Measurements from ENCODE around the gene ZSCAN22.
A peak's percentile ranks its signal among the peaks of the same experiment; 100 is the strongest.

ZSCAN22 gene

DNA sequence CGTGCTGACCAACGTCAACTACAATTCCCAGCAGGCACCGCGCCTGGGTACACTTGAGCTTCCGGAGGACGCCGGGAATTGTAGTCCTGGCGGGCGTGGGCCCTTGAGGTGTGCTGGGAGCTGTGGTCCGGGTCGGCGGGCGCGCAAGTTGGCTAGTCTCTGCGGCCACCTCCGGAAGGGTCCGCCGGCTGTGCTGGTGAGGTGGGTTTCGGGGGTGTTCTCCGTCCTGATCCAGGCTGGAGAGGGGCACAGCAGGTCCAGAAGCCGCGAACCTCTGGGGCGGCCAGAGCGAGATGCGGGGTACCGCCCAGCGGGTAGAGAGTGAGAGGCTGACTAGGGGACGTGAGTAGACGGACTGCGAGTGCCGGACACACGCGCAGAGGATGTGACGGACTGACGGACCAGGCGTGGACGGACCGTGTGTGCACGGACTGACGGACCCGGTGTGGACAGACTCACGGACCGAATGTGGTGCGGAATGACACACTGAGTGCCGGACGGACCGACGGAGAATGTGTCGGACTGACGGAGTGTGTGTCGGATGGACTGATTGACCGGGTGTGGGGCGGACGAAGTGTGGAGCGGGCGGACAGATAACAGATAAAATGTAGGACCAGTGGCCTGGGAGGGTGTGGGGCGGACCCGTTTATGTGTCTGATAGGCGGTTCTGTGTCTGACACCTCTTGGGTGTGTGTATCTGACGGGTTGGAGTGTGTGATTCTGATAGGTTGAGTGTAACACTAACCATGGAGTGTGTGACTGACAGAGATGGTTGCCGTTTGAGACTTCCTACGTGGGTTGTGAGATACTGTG, at the start of gene ZSCAN22:
Gene ZSCAN22 (plus strand): TSS at position 81 of the 813 bp plus-strand sequence. CDS start 7,809 bp downstream, outside the sequence.
- peak; percentile 97 for DNase-seq (ENCODE audit: low spot score)

DNA sequence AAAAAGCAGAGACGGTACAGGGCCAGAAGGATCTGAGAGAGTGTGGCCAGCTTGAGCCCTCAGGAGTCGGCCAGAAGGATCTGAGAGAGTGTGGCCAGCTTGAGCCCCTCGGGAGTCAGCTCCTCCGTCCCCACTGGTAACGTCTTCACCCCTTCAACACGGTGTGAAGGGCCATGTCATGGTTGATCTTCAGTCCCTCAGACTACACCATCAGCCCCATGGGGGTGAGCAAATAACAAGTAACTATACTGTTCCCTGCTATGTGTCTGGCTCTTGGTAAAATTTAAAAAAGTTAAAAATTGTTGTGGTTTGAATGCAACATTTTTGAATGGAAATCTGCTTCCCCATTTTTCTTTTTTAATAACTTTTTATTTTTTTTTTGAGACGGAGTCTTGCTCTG, 49.6 kb upstream of the ZSCAN22 start:
- DNase-seq (ENCODE audit: low spot score) = no peak

DNA sequence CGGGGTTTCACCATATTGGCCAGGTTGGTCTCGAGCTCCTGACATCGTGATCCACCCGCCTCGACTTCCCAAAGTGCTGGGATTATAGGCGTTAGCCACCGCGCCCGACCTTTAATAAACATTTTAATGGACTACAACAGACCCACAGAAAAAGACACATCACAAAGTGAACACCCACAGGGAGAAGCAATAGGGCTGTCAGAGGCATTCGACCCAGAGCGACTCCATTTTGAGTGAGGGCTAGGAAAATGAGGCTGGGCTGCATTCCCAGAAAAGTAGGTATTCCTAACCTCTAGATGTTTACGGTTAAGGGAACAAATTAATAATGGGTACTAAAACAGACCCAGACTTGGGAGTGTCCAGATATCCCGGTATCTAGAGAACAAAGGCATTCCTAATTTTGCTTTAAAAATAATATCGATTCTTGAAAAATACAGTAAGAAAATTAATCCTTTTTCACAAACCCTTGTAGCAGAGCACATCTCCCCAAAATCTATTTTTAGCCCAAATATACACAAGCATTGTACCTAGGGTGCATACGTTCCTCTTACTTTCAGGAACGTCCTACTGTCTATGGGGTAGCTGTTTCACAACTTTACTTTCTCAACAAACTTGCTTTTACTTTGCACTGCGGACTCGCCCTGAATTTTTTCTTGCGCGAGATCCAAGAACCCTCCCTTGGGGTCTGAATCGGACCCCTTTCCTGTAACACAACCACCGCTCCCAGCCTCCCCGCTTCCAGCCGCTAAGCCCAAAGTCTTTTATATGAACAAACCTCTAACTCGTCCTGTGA, 48.9 kb upstream of the ZSCAN22 start:
- no peak for DNase-seq (ENCODE audit: low spot score)

DNA sequence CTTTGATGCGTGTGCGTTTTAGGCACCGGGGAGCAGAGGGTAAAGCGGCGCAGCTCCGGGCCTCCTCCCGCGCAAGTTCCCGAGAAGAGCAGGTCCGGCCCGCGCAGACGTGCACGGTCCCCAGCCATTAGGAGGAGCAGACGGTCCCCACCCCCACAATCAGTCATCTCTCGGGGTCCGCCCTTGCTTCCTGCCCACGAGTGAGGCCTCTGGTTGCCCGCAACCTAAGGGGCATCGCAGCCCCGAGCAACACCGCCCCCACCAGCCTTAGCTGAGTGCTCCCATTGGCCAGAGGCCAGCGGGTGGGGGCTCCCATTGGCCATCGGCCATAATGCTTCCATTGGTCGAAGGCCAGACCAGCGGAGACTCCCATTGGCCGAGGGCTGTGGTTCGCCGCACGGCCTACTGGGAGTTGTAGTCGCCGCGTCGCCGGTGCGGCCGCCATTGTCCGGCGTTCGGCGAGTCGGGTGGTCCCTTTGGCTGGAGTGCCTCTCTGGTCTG, 48.2 kb upstream of the ZSCAN22 start, which contains the start of gene ZNF8:
Gene ZNF8 (plus strand): TSS at position 415 of the 501 bp plus-strand sequence. CDS start 127 bp downstream, outside the sequence.
- peak; percentile 97 for DNase-seq (ENCODE audit: low spot score)

DNA sequence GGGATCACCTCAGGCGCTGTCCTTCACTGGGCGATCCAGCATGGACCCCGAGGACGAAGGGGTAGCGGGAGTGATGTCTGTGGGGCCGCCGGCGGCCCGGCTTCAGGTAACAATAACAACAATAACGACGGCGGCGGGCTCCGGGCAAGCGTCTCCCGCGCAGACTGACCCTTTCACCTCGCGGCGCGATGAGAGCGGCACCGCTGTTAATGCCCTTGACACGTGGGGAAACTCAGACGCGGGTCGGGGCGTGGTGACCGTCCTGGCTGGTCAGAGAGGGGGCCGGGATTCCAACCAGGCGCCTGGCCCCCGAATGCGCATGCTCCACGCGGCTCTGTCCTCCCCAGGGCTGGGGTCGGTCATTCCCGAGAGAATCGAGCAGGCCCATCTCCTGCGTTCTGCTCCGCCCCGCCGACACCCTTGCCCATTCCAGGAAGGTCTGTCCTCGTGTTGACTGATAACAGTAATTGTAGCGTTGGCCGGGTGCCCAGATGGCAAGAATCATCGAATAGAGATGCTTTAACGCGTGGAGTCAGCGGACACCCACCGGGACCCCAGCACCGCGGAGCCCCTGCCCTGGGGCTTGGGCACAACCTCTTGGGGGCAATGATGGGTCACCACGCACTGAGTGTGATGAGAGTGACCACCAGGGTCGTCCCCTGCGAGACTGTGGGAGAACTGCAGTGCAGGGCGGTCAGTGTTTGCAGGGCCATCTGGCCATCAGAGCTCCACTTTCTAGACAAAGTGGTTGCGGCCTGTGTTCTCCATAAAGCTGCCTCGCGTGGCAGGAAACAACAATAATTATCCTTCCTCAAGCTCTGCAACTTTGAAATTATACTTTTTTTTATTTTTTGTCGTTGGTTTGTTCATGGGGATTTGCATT, 47.5 kb upstream of the ZSCAN22 start:
- DNase-seq (ENCODE audit: low spot score) = peak; percentile 58

DNA sequence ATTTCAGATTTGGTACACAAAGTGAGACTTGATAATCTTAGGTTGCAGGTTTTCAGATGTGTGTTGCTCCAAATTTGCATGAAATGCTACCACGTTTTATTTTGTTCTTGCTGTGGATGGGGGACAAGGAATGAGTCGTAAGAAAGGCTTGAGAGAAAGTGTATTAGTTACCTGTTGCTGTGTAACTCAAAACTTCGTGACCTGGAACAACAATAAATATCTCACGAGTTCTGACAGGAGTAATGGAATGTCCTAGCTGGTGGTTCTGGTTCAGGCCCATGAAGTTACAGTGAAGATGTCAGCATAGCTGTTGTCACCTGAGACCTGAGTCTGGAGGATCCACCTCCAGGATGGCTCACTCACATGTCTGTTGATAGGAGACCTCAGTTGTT, 46.9 kb upstream of the ZSCAN22 start:
- no peak for DNase-seq (ENCODE audit: low spot score)

DNA sequence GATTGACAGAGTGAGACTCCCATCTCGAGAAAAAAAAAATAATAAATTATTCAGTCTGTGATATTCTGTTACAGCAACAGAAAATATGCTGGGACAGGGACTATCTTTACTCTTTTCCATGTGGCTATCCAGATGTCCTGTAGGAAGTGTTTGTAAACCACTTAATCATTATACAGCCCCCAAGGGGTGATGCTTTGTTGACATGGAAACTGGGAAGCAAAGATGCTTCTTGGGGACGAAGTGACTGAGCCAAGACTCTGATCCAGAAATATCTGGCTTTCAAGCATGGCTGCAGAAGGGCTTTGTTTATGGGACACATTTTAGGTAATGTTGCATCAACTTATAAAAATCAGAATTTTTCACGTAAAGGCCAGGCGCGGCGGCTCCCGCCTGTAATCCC, 42.6 kb upstream of the ZSCAN22 start:
- DNase-seq (ENCODE audit: low spot score) = no peak

DNA sequence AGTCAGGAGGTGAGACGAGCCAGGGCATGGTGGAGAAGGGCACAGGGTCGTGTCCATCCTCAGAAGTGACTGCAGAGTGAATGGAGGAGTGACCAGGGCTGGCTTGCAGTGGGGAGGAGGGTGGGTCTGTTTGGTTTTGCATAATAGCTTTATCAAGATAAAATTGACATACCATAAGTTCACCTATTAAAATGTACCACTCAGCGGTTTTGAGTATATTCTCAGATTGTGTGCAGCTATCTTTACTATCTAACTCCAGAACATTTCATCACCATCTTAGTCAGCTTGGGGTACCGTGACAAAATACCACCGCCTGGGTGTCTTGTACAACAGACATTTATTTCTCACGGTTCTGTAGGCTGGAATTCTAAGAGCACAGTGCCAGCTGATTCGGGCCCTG, 34.9 kb upstream of the ZSCAN22 start:
- no peak for DNase-seq (ENCODE audit: low spot score)

DNA sequence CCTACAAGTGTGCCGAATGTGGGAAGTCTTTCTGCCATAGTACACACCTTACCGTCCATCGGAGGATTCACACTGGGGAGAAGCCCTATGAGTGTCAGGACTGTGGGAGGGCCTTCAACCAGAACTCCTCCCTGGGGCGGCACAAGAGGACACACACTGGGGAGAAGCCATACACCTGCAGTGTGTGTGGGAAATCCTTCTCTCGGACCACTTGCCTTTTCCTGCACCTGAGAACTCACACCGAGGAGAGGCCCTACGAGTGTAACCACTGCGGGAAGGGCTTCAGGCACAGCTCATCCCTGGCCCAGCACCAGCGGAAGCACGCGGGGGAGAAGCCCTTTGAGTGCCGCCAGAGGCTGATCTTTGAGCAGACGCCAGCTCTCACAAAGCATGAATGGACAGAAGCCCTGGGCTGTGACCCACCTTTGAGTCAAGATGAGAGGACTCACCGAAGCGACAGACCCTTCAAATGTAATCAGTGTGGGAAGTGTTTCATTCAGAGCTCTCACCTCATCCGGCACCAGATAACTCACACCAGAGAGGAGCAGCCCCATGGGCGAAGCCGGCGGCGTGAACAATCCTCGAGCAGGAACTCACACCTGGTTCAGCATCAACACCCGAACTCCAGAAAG, 31.9 kb upstream of the ZSCAN22 start:
- no peak for DNase-seq (ENCODE audit: low spot score)

DNA sequence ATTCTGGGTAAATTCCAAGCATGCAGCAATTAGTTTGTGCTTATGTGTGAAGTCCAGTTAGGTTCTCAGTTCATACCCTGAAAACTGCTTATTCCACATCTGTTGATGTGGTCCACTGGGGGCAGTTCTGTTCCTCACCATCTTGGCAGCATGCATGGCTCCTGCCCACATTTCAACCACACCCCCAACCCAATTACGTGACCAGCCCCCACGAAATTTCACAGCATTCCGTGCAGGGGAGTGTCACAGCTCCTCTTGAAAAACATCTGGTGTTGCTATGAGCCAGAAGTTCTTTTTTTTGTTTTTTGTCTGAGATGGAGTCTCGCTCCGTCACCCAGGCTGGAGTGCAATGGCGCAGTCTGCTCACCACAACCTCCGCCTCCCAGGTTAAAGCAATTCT, 30.7 kb upstream of the ZSCAN22 start:
- no peak for DNase-seq (ENCODE audit: low spot score)

DNA sequence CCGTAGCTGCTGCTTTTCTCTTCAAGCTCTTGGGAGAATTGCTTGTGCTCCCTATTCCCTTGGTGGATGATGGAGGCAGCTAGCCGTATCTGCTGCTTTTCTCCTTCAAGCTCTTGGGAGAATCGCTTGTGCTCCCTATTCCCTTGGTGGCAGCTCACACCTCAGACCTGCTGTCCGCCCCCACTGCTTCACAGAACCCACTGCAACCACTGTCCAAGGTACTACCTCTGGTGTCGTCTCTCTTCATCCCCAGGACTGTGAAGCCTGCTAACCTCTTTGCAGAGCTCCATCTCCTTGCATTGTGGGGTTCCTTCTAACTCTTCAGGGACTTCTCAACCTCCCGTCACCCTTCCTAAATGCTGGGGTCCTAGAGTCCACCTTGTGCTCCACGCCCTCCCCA, 26.2 kb upstream of the ZSCAN22 start:
- no peak for DNase-seq (ENCODE audit: low spot score)

DNA sequence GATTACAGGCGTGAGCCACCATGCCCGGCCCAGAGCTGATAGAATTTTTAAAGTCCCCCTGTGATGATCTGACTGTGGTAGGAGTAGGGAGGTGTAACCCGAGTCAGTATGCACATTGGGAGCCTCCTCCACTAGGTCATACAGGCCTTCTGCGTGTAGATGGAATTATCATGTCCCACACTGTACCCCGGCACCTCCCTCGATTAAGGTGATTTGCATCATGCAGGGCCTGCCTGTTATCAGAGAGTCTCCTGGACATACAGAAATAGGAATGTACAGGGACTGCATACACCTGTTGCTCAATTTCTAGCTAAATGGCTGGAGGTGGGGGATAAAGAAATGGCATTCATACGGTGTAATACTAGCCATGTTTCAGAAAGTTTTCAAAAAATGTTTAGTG, 22.5 kb upstream of the ZSCAN22 start:
- DNase-seq (ENCODE audit: low spot score) = no peak

DNA sequence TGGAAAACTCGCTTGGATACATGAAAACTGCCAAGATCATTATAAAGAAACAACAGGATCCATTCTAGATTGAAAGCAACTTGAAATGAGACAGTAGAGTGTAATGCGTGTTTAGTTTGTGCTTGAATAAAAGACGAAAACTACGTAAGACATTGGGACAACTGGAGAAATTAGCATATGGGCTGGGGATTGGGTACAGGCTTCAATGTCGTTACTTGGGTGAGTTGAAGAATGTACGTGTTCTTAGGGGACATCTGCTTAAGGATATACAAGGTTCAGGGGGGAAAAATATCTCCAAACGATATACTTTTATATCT, 22.1 kb upstream of the ZSCAN22 start:
- DNase-seq (ENCODE audit: low spot score) = no peak

DNA sequence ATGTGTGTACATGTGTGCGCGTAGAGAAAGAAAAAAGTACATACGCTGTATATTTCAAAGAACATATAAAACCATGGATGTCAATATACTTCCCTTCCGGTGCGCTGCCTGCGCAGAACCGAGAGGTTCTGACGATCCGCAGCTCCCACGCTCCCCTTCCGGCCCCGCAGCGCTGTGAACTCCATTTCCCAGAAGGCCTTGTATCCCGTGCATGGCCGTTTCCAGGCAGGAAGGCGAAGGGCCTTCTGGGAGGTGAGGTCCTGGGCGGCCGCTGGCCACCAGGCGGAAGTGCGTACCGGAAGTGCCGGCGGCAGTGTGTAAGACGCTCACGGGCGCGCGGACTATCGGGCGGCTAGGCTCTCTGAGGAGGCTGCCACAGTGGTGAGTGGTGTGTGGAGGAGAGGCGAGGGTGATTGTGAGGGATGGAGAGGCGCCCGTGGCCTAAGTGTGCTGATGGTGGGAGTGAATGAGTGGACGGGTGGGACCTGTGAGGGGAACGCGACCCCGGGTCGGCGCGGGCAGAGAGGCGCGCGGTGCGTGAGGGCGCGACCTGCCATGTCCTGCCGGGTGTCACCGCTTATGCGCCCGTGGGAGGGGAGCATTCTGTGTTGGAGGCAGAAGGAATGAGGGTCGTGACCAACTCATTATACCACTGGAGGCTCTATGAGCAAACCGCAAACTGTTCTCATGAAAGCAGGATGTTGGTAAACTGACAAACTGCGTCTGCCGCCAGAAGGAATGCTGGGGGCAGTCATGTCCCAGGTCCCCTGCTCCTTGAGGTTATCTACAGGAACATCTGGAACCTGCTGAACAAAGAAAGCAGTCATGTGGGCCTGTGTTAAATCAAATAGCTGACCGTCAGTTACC, 21.5 kb upstream of the ZSCAN22 start, which contains the start of gene ERVK3-1:
Gene ERVK3-1 (plus strand): TSS at position 313 of the 867 bp plus-strand sequence. CDS start 6,792 bp downstream, outside the sequence.
- peak; percentile 99 for DNase-seq (ENCODE audit: low spot score)

DNA sequence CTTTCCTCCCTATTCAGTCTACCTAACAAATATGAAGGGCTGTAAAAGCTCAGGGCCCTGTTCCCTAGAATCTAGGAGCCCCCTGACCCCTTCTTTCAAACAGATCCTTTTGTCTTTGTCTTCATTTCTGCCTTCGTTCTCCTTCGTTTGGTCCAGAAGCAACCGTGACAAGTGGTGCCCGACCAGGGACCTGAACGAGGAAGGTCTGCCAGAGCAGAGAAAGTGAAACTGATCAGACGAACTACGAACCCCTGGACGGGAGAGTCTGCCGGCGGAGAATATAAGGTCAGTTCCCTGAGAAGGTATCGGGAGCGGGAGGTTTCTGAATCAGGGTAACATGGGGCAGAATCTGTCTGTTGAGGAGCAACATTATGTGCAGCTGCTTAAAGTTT, 20.9 kb upstream of the ZSCAN22 start:
- no peak for DNase-seq (ENCODE audit: low spot score)

DNA sequence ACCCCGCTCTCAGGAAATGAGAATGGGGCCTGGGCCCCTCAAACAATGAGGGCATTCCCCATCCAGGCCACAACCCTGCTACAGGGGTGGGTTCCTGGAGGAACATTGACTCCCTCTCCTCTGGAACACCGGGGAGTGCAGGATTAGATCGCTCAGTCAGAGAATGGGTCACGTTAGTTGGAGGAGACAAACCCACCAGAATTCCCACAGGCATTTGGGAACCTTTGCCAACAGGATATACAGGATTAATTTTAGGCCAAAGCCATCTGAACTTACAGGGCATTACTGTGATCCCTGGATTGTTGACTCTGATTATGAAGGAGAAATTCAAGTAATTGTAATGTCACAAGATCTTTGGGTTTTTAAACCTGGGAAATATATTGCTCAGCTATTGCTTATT, 19.1 kb upstream of the ZSCAN22 start:
- DNase-seq (ENCODE audit: low spot score) = no peak

DNA sequence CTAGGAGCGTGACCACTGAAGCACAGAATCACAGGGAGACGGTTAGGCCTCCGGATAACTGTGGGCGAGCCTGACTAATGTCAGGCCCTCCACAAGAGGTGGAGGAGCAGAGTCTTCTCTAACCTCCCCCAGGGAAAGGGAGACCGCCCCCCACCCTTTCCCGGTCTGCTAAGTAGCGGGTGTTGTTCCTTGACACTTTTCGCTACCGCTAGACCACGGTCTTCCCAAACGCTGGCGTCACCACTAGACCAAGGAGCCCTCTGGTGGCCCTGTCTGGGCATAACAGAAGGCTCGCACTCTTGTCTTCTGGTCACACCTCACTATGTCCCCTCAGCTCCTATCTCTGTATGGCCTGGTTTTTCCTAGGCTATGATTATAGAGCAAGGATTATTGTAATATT, 16.1 kb upstream of the ZSCAN22 start:
- peak; percentile 58 for DNase-seq (ENCODE audit: low spot score)

DNA sequence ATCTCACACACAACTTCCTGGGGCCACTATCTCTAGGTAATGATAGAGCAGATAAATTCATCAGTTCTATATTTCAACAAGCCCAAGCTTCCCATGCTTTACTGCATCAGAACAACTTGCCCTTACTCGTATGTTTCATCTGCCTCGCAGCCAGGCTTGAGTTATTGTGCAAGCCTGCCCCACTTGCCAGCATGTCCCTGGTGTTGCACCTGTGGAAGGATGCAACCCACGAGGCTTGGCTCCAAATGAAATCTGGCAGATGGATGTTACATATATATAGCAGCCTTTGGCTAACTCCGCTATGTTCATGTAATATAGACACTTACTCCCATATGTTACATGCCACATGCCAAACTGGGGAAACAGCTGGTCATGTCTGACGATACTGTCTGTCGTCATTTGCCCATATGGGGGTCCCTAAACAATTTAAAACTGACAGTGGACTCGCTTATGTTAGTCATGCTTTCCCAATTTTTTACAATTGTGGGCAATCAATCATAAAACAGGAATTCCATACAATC, 15.4 kb upstream of the ZSCAN22 start:
- no peak for DNase-seq (ENCODE audit: low spot score)

DNA sequence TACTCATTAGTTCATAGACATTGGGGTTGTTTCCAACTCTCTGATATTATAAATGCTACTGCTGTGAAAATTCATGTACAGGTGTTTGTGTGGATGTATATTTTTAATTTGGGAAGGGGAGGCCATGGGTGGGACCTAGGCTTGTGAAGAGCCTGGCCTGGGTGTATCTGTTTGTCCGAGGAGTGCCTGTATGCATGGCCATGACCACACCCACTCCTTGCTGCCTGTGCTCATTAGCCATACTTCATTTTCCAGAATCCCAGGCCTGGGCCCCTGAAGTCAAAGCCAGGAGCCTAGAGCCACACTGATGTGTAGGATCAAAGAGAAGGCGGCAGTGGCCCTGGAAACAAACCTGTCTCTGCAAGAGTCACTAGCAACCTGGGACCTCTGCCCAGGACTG, 11.2 kb upstream of the ZSCAN22 start:
- no peak for DNase-seq (ENCODE audit: low spot score)

DNA sequence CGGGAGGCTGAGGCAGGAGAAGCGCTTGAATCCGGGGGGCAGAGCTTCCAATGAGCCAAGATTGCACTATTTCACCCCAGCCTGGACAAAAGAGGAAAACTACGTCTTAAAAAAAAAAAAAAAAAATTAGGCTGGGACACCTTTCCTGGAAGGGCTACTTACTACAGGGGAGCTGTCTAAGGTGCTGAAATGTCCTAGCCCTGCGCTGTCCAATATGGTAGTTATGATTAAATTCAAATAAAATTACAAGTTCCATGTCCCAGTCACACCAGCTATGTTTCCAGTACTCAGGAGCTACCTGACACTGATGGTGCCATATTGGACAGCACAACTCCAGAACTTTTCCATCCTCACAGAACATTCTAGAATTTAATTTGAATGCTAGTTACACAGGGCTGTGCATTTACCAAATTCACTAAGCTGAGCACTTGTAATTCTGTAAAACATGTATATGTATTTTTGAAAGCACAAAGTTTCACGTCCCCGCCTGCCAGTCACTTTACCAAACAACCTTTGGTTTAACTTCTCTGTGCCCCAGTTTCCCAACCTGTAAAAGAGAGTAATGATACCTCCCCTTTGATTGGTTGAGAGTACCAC, 9.2 kb upstream of the ZSCAN22 start:
- no peak for DNase-seq (ENCODE audit: low spot score)
